CD4-positive, CD25-positive, alpha-beta regulatory T cell (primary cell): ENCODE measurements around the gene XXYLT1. TPM values are rescaled to one million over a fixed set of nuclear protein-coding genes. Genes with fewer than 3 reads are reported as not detected.
A peak's percentile ranks its signal among the peaks of the same experiment; 100 is the strongest.

Experiments used
- ATAC-seq, 2 donors: fragments of 150-1000 bp; cut with Tn5 transposase; one replicate each; pipeline ENCODE4 v1.10.0; 2021; ENCODE audit warnings: low read depth in 2 of 2, moderate number of reproducible peaks in 2 of 2, moderate library complexity in 1 of 2
- DNase-seq, 3 donors: peaks; one replicate each; pipeline versions ENCODE4 v3.0.0 to v3.0.0-alpha.2; 2012 to 2022; ENCODE audit warnings: mixed read lengths in 1 of 3
- H3K27ac ChIP-seq: one replicate; pipeline ENCODE4 v1.7.0; 2013; ENCODE audit warnings: mild to moderate bottlenecking, low read length; ENCODE audit not compliant: insufficient read depth, poor library complexity, severe bottlenecking
- H3K27me3 ChIP-seq: one replicate; pipeline ENCODE4 v1.7.0; 2013; ENCODE audit warnings: low read length; ENCODE audit not compliant: control insufficient read depth, insufficient read depth
- H3K36me3 ChIP-seq: one replicate; pipeline ENCODE4 v1.7.0; 2013; ENCODE audit warnings: mild to moderate bottlenecking, low read length, moderate library complexity; ENCODE audit not compliant: control insufficient read depth, insufficient read depth
- H3K4me1 ChIP-seq: 2 replicates; pipeline ENCODE4 v1.7.0; 2013; ENCODE audit warnings: mild to moderate bottlenecking, low read length; ENCODE audit not compliant: insufficient read depth, control insufficient read depth, poor library complexity, severe bottlenecking
- H3K4me3 ChIP-seq: one replicate; pipeline ENCODE4 v1.7.0; 2013; ENCODE audit warnings: low read depth, mild to moderate bottlenecking, low read length, moderate library complexity
- H3K9me3 ChIP-seq, 2 experiments: 1 replicate in 1 of 2; 2 replicates in 1 of 2; pipeline ENCODE4 v1.7.0; 2013; ENCODE audit warnings: low read length in 2 of 2, mild to moderate bottlenecking in 1 of 2, moderate library complexity in 1 of 2; ENCODE audit not compliant: control insufficient read depth in 2 of 2
- H3K27ac Mint-ChIP-seq, 3 donors: one replicate each; pipeline ENCODE4 v1.8.0; 2020 to 2022; ENCODE audit warnings: mild to moderate bottlenecking in 3 of 3, mixed read lengths in 3 of 3, moderate library complexity in 2 of 3
- H3K27me3 Mint-ChIP-seq: one replicate; pipeline ENCODE4 v1.8.0; 2022; ENCODE audit warnings: mild to moderate bottlenecking, mixed read lengths
- H3K36me3 Mint-ChIP-seq: one replicate; pipeline ENCODE4 v1.8.0; 2020; ENCODE audit warnings: mixed read lengths
- H3K4me1 Mint-ChIP-seq, 4 donors: one replicate each; pipeline ENCODE4 v1.8.0; 2020 to 2022; ENCODE audit warnings: mixed read lengths in 4 of 4, mild to moderate bottlenecking in 1 of 4
- H3K4me3 Mint-ChIP-seq, 4 donors: one replicate each; pipeline ENCODE4 v1.8.0; 2020 to 2022; ENCODE audit warnings: mild to moderate bottlenecking in 4 of 4, mixed read lengths in 4 of 4, moderate library complexity in 3 of 4
- H3K9me3 Mint-ChIP-seq, 7 donors: one replicate each; pipeline ENCODE4 v1.8.0; 2020 to 2022; ENCODE audit warnings: mixed read lengths in 7 of 7, mild to moderate bottlenecking in 3 of 7, moderate library complexity in 2 of 7
- polyA plus RNA-seq, 4 donors: library from polyadenylated mRNA; unstranded; fragments of 300-500 nt; fragmentation: Illumina TruSeq; gene quantifications; one replicate each; pipeline ENCODE4 v1.2.3, GENCODE V29; 2021
- total RNA-seq: library from RNA; stranded (reverse); gene quantifications from one replicate; pipeline ENCODE4 v1.2.3, GENCODE V29; 2022

Gene XXYLT1
- total and polyA plus RNA-seq, 5 donors from 2014 or later: 3.9 to 6.4 (median 5.7) TPM

GRCh38 chr3:195068084-195069080 is 202.6 kb downstream of the XXYLT1 start:
- peaks cover 13% of the 10 kb centered on the region for H3K36me3 Mint-ChIP-seq
- H3K27me3 Mint-ChIP-seq: no peaks in the 10 kb centered on the region
- Histone ChIP-seq H3K4me1 (no peaks in the 10 kb centered on the region), H3K4me3 (no peak overlapping the region), H3K9me3 (no peaks in the 10 kb centered on the region), H3K27ac (no peak overlapping the region), H3K36me3 (peaks cover 5% of the 10 kb centered on the region), H3K27me3 (no peaks in the 10 kb centered on the region)
- no peak for ATAC-seq
- no peak for DNase-seq
- H3K9me3 Mint-ChIP-seq: peaks cover 0 to 3% (median 0%) of the 10 kb centered on the region in 7 donors
- H3K27ac Mint-ChIP-seq: peak overlapping the region in 1 of 3 donors; percentile 48
- H3K4me3 Mint-ChIP-seq: no peak overlapping the region
- H3K4me1 Mint-ChIP-seq: no peaks in the 10 kb centered on the region

GRCh38 chr3:195066441-195066841 is 204.5 kb downstream of the XXYLT1 start:
- H3K27me3 Mint-ChIP-seq: peaks cover 3% of the 10 kb centered on the region
- Histone ChIP-seq H3K27me3 (no peaks in the 10 kb centered on the region), H3K27ac (no peak overlapping the region), H3K9me3 (no peaks in the 10 kb centered on the region), H3K4me1 (no peaks in the 10 kb centered on the region), H3K36me3 (peaks cover 5% of the 10 kb centered on the region), H3K4me3 (no peak overlapping the region)
- no peak overlapping the region for H3K4me3 Mint-ChIP-seq
- H3K4me1 Mint-ChIP-seq: no peaks in the 10 kb centered on the region
- ATAC-seq (no peak), DNase-seq (no peak)
- no peak overlapping the region for H3K27ac Mint-ChIP-seq
- H3K9me3 Mint-ChIP-seq: peaks cover 0 to 3% (median 0%) of the 10 kb centered on the region in 7 donors
- peaks cover 13% of the 10 kb centered on the region for H3K36me3 Mint-ChIP-seq

GRCh38 chr3:195065864-195066185 is 205.1 kb downstream of the XXYLT1 start:
- Mint-ChIP-seq H3K27ac (no peak overlapping the region), H3K9me3 (peaks cover 0 to 3% (median 0%) of the 10 kb centered on the region in 7 donors), H3K36me3 (peaks cover 13% of the 10 kb centered on the region), H3K4me3 (no peak overlapping the region), H3K4me1 (no peaks in the 10 kb centered on the region), H3K27me3 (peaks cover 4% of the 10 kb centered on the region)
- no peaks in the 10 kb centered on the region for H3K9me3 ChIP-seq
- DNase-seq (no peak), ATAC-seq (no peak)
- no peaks in the 10 kb centered on the region for H3K4me1 ChIP-seq
- no peak overlapping the region for H3K27ac ChIP-seq
- H3K27me3 ChIP-seq: no peaks in the 10 kb centered on the region
- H3K36me3 ChIP-seq: peaks cover 5% of the 10 kb centered on the region
- H3K4me3 ChIP-seq: no peak overlapping the region

DNA sequence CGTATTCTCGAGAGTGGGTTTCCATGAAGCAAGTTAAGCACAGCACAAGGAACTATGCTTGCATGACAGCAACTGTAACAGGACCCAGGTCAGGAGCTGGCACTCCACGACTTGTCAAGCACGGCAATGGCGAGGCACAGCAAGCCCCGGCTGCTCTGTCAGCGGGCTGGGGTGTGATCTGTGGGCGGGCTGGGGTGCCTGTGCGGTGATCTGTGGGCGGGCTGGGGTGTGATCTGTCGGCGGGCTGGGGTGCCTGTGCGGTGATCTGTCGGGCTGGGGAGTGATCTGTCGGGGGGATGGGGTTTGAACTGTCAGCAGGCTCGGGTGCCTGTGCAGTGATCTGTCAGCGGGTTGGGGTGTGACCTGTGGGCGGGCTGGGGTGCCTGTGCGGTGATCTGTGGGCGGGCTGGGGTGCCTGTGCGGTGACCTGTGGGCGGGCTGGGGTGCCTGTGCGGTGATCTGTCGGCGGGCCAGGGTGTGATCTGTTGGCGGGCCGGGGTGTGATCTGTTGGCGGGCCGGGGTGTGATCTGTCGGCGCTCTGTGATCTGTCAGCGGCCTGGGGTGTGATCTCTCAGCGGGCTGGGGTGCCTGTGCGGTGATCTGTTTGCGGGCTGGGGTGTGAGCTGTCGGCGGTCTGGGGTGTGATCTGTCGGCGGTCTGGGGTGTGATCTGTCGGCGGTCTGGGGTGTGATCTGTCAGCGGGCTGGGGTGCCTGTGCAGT is 205.7 kb downstream of the XXYLT1 start:
- peaks cover 13% of the 10 kb centered on the region for H3K36me3 Mint-ChIP-seq
- peaks cover 4% of the 10 kb centered on the region for H3K27me3 Mint-ChIP-seq

DNA sequence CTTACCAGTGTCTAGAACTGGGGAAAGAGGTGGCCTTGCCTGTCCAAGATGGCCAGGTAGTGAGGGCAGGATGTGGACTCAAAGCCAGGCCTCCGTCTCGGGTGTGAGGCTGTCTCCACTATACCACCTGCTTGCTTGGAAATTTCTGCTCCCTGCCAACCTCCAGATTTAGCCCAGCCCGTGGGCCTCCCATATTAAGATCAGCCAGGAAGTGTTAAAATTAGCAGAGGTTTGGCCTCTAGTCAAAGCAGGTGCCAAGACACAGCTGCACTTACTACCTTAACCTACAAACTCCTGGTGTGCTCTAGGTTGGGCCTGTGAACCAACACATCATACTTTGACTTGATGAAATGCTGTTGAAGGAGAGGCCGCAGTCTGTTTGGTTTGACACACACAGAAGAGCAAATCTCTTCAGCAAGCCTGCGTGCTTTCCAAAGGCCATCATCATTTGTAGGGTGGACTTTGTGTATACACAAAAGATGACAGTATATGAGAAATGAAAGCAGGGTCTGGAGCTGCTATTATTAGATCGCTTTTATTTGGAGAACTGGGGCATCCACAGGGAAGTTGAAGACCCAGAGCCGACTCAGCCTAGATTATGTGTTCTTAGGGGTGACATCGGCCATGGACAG is 206.5 kb downstream of the XXYLT1 start:
- H3K4me3 Mint-ChIP-seq: no peak overlapping the region
- no peaks in the 10 kb centered on the region for H3K4me1 ChIP-seq
- H3K27me3 ChIP-seq: no peaks in the 10 kb centered on the region
- peaks cover 4% of the 10 kb centered on the region for H3K27me3 Mint-ChIP-seq
- ATAC-seq: no peak
- H3K36me3 Mint-ChIP-seq: peaks cover 12% of the 10 kb centered on the region
- H3K4me3 ChIP-seq: no peak overlapping the region
- H3K9me3 ChIP-seq: no peaks in the 10 kb centered on the region
- peaks cover 2% of the 10 kb centered on the region for H3K36me3 ChIP-seq
- H3K27ac ChIP-seq: no peak overlapping the region
- no peak overlapping the region for H3K27ac Mint-ChIP-seq
- no peaks in the 10 kb centered on the region for H3K4me1 Mint-ChIP-seq
- DNase-seq: no peak
- peaks cover 0 to 3% (median 0%) of the 10 kb centered on the region in 7 donors for H3K9me3 Mint-ChIP-seq

More for the DNA sequence above, 205.7 kb downstream of the XXYLT1 start:
- H3K27ac ChIP-seq: no peak overlapping the region
- DNase-seq: no peak
- H3K4me1 ChIP-seq: no peaks in the 10 kb centered on the region
- H3K4me3 Mint-ChIP-seq: no peak overlapping the region
- ATAC-seq: no peak
- H3K36me3 ChIP-seq: peaks cover 5% of the 10 kb centered on the region
- peaks cover 0 to 3% (median 0%) of the 10 kb centered on the region in 7 donors for H3K9me3 Mint-ChIP-seq
- no peaks in the 10 kb centered on the region for H3K9me3 ChIP-seq
- no peaks in the 10 kb centered on the region for H3K27me3 ChIP-seq
- H3K4me3 ChIP-seq: no peak overlapping the region
- no peak overlapping the region for H3K27ac Mint-ChIP-seq
- H3K4me1 Mint-ChIP-seq: no peaks in the 10 kb centered on the region

- no peaks in the 10 kb centered on the region for H3K27me3 ChIP-seq
- no peak overlapping the region for H3K27ac ChIP-seq
- no peak for ATAC-seq
- H3K36me3 ChIP-seq: no peaks in the 10 kb centered on the region
- no peak overlapping the region for H3K4me3 Mint-ChIP-seq
- no peaks in the 10 kb centered on the region for H3K4me1 ChIP-seq
- H3K4me1 Mint-ChIP-seq: no peaks in the 10 kb centered on the region
- no peak overlapping the region for H3K4me3 ChIP-seq
- H3K27me3 Mint-ChIP-seq: peaks cover 4% of the 10 kb centered on the region
- no peaks in the 10 kb centered on the region for H3K9me3 ChIP-seq
- peaks cover 5% of the 10 kb centered on the region for H3K36me3 Mint-ChIP-seq
- peaks cover 0 to 3% (median 0%) of the 10 kb centered on the region in 7 donors for H3K9me3 Mint-ChIP-seq
- DNase-seq: no peak
- H3K27ac Mint-ChIP-seq: no peak overlapping the region
Measured at GRCh38 chr3:195063581-195064193, 207.3 kb downstream of the XXYLT1 start.

DNA sequence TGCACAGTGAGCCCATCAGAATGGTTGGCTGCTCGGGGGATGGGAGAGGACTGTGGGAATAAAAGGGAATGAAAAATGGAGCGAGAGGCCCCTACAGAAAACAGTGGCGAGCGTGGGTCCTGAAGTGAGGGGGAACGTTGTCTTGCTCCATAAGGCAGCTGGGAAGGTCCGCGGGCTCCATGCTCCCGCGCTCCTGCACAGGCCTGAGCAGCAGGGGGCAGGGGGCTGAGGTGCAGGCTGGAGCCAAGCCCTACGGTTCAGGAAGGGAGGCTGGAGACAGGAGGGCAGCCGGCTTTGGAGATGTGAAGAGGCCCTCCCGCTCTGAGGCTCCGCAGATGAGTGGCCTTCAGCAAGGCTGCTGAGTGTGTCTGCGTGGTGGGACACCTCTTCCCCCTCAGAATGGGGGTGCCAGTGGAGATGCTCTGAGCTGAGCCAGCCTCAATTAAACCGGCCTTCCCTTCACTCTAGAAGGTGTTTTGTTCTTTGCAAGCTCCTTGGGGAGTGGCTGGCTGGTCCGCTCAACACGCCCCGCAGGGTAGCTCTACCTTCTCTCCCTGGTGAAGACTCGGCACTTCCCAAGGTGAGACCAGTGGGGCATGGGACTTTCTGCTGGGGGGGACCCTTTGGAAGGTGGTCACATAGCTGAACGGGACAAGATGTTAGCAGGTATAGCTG is 208.0 kb downstream of the XXYLT1 start:
- no peak for DNase-seq
- Histone ChIP-seq H3K36me3 (no peaks in the 10 kb centered on the region), H3K27me3 (no peaks in the 10 kb centered on the region), H3K4me3 (no peak overlapping the region), H3K4me1 (no peaks in the 10 kb centered on the region), H3K27ac (no peak overlapping the region), H3K9me3 (no peaks in the 10 kb centered on the region)
- Mint-ChIP-seq H3K4me3 (no peak overlapping the region), H3K27me3 (peaks cover 4% of the 10 kb centered on the region), H3K9me3 (peaks cover 0 to 3% (median 0%) of the 10 kb centered on the region in 7 donors), H3K36me3 (peaks cover under 1% of the 10 kb centered on the region), H3K4me1 (no peaks in the 10 kb centered on the region), H3K27ac (no peak overlapping the region)
- no peak for ATAC-seq
